ENCODE data around the gene ARHGAP27. TPM values are rescaled to one million over a fixed set of nuclear protein-coding genes. Genes with fewer than 3 reads are reported as not detected.
"Not testable (repeated sequence)": the region's sequence is repeated elsewhere in the genome, so short reads cannot be mapped to it uniquely, and the experiment has no call there.

Gene ARHGAP27
- polyA plus RNA-seq, 10 donors: 7.4 to 14.8 (median 10.0) TPM

GRCh38 chr17:45363498-45363897 lies 69.2 kb downstream of the ARHGAP27 start:
- DNase-seq: no peak

- no peak for DNase-seq
These were observed 70.7 kb downstream of the ARHGAP27 start for GRCh38 chr17:45361976-45362375.

GRCh38 chr17:45361451-45361850 lies 71.2 kb downstream of the ARHGAP27 start:
- no peak for DNase-seq

- no peak for DNase-seq
These were observed 75.2 kb downstream of the ARHGAP27 start for GRCh38 chr17:45357364-45357997.

GRCh38 chr17:45355087-45355486 lies 77.6 kb downstream of the ARHGAP27 start:
- DNase-seq: no peak

- DNase-seq: no peak
These were observed 79.6 kb downstream of the ARHGAP27 start for GRCh38 chr17:45353043-45353442.

GRCh38 chr17:45351831-45352230 lies 80.8 kb downstream of the ARHGAP27 start:
- no peak for DNase-seq

- no peak for DNase-seq
These were observed 85.2 kb downstream of the ARHGAP27 start for GRCh38 chr17:45347444-45347843.

GRCh38 chr17:45346216-45347015 lies 86.3 kb downstream of the ARHGAP27 start:
- peak in 2 of 3 donors; percentile 30 to 79 for DNase-seq

GRCh38 chr17:45345554-45346215 lies 87.0 kb downstream of the ARHGAP27 start:
- peak; percentile 71 to 90 (median 82) for DNase-seq

- no peak for DNase-seq
These were observed 87.5 kb downstream of the ARHGAP27 start for GRCh38 chr17:45345246-45345553.

GRCh38 chr17:45343967-45344664 lies 88.6 kb downstream of the ARHGAP27 start:
- not testable (repeated sequence) for DNase-seq

Other genes starting within 250 kb of the ARHGAP27 start
- 10 to 100 TPM in 1 of 10 donors, 1 to 10 TPM in 9; 4.0 to 17.9 (median 5.7) TPM for gene FMNL1, start 211.0 kb downstream of the ARHGAP27 start, polyA plus RNA-seq (ENCODE audit: insufficient read length in 10 of 10)
- under 1 TPM in 1 of 10 donors, not detected in 9; 0.14 TPM for gene SPATA32, start 170.8 kb downstream of the ARHGAP27 start, polyA plus RNA-seq (ENCODE audit: insufficient read length in 10 of 10)
- 1 to 10 TPM; 5.3 to 8.9 (median 8.0) TPM for gene MAP3K14, start 115.8 kb downstream of the ARHGAP27 start, polyA plus RNA-seq (ENCODE audit: insufficient read length in 10 of 10)
- 10 to 100 TPM in 6 of 10 donors, 1 to 10 TPM in 4; 7.1 to 14.8 (median 10.7) TPM for gene PLEKHM1, start 57.9 kb upstream of the ARHGAP27 start, polyA plus RNA-seq (ENCODE audit: insufficient read length in 10 of 10)